SK-N-MC (cell line): ENCODE results near the gene SNX25.
"Not testable (repeated sequence)": the region's sequence is repeated elsewhere in the genome, so short reads cannot be mapped to it uniquely, and the experiment has no call there.

Experiments
- DNase-seq: peaks from one replicate; pipeline ENCODE4 v3.0.0-alpha.2; 2011; ENCODE audit warnings: low read depth, low spot score
- H3K27ac ChIP-seq: fragments of 200-600 bp; sonication (generic); 2 replicates; pipeline ENCODE4 v1.5.1; 2016; ENCODE audit warnings: mixed run types
- H3K36me3 ChIP-seq: fragments of 200-600 bp; sonication (generic); 2 replicates; pipeline ENCODE4 v1.6.1; 2017; ENCODE audit warnings: antibody characterized with exemption, low read length, mixed read lengths; ENCODE audit not compliant: insufficient read depth
- H3K4me3 ChIP-seq: fragments of 200-600 bp; sonication (generic); 2 replicates; pipeline ENCODE4 v1.5.1; 2016
- H3K9ac ChIP-seq: fragments of 200-600 bp; sonication (generic); 2 replicates; pipeline ENCODE4 v1.8.0; 2017; ENCODE audit warnings: mixed run types, mixed read lengths; ENCODE audit not compliant: insufficient read length
- H3K9me3 ChIP-seq: fragments of 200-600 bp; sonication (generic); 2 replicates; pipeline ENCODE4 v1.6.1; 2017; ENCODE audit warnings: low read depth, mild to moderate bottlenecking, antibody characterized with exemption, low read length, moderate library complexity, mixed read lengths
- EZH2 ChIP-seq: fragments of 200-600 bp; sonication (generic); IDR thresholded peaks from one replicate; pipeline ENCODE4 v1.6.1; 2017; ENCODE audit warnings: antibody characterized with exemption
- FOXP2 ChIP-seq: optimal IDR thresholded peaks from 2 replicates; pipeline ENCODE3; 2011; ENCODE audit warnings: mild to moderate bottlenecking, moderate library complexity; ENCODE audit not compliant: insufficient read depth; ENCODE audit errors: extremely low read length, control extremely low read depth
- POLR2AphosphoS5 ChIP-seq: IDR thresholded peaks from 2 replicates; pipeline ENCODE4 v1.6.1; 2012; ENCODE audit warnings: mild to moderate bottlenecking, low read depth, low read length, borderline replicate concordance

Gene SNX25

DNA sequence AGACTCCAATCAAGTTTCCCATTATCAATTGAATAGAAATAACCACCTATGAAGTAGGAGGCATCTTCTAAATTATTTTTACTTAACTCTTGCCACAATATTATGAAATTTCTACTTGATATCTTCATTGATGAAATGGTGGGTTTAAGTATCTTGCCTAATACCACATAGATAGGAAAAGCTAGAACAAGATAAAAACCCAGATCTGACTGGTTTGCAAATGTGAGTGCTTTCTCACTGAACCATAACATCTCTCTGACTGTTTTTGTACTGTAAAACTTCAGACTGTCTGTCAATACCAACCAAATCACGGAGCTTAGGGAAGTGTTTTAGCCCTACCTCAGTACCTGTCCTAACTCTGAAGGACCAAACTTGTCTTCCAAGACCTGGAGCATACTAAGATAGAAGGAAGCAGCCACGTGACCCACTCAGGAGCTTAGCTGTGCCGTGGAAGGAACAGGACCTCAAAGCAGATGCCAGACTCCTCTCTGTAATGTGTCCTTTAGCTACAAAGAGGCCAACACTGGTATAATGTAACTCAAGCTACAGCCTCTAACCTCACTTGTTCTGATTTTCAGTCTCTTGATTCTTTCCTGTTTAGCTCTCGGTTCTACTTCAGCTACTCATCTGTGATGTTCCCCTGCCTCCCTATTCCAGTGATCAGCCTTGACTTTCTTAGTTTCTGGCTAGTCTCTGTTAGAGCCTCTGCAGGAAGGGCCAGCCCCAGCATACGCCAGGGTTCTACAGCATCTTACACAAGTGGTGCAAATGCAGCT lies 101.9 kb downstream of the SNX25 start:
- no peak for TF ChIP-seq POLR2AphosphoS5
- no peak for TF ChIP-seq FOXP2
- no peak for TF ChIP-seq EZH2
- H3K4me3 ChIP-seq = no peak overlapping the region
- H3K9ac ChIP-seq = no peak overlapping the region
- no peak for DNase-seq
- H3K27ac ChIP-seq = no peak overlapping the region
- 0 out of 2 replicates have a peak, but pooled peaks cover 4% of the 10 kb centered on the region for H3K36me3 ChIP-seq
- H3K9me3 ChIP-seq = no peaks in the 10 kb centered on the region

DNA sequence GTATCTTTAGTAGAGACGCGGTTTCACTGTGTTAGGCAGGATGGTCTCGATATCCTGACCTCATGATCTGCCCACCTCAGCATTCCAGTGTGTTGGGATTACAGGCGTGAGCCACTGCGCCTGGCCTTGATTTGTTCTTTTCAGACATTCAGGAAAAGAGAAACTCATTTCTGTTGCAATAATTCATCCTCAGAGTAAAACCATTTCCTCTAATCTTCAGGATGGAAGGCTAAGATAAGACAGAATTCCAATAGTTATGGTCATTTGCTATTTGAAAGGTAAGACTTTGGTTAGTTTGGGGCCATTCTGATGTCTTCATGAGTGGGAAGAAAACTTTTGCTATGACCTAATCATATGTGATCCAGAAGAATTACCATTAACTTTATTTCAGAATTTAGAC lies 103.3 kb downstream of the SNX25 start:
- H3K4me3 ChIP-seq = no peak overlapping the region
- H3K9me3 ChIP-seq = no peaks in the 10 kb centered on the region
- TF ChIP-seq EZH2 (no peak), POLR2AphosphoS5 (no peak), FOXP2 (no peak)
- no peak overlapping the region for H3K9ac ChIP-seq
- no peak overlapping the region for H3K27ac ChIP-seq
- H3K36me3 ChIP-seq = 0 out of 2 replicates have a peak, but pooled peaks cover 4% of the 10 kb centered on the region
- DNase-seq = no peak

DNA sequence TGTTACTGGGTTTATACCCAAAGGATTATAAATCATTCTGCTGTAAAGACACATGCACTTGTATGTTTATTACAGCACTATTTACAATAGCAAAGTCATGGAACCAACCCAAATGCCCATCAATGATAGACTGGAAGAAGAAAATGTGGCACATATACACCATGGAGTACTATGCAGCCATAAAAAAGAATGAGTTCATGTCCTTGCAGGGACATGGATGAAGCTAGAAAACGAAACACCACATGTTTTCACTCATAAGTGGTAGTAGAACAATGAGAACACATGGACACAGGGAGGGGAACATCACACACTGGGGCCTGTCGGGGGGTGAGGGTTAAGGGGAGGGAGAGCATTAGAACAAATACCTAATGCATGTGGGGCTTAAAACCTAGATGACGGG lies 108.1 kb downstream of the SNX25 start:
- not testable (repeated sequence) for H3K4me3 ChIP-seq, H3K27ac ChIP-seq, H3K9ac ChIP-seq, H3K9me3 ChIP-seq, H3K36me3 ChIP-seq, DNase-seq

DNA sequence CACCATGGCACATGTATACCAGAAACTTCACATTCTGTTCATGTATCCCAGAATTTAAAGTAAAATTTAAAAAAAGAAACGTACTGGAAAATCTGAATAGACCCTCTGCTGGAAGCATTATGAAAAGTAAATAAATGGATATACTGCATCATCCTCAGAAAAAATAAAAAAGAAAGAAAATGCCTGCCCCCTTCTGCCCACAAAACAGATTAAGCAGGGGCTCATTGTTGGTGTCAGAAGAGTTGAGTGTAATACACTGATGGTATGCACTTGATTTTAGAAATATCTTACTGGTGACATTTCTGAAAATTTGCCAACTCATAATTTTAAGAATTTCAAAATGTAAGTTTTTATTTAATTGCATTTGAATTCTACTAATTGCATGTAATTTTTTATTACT lies 108.5 kb downstream of the SNX25 start:
- DNase-seq = no peak

DNA sequence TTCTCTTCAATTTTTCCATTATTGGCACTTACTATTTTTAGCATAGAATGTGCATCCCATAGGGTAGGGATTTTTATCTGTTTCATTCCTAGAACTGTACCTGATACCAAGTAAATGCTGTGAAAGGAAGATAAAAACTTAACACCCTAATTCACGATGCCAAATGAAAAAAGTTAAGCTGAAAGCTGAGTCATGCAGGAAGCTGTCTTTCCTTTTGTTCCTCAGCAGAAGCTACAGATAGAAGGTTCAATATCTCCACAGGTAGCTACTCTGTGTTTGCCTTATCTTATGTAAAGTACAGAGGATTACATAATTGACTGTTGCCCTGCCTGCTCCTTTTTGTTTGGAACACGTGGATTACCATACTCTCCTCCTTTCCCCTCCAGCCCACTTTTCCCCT lies 109.3 kb downstream of the SNX25 start:
- no peak overlapping the region for H3K4me3 ChIP-seq
- no peak for TF ChIP-seq EZH2
- 0 out of 2 replicates have a peak, but pooled peaks cover 2% of the 10 kb centered on the region for H3K9me3 ChIP-seq
- peaks cover under 1% of the 10 kb centered on the region; the same call in 1 of the 2 replicates for H3K36me3 ChIP-seq
- DNase-seq = no peak
- peak overlapping the region; percentile 67; the same call in 1 of the 2 replicates for H3K27ac ChIP-seq
- no peak overlapping the region for H3K9ac ChIP-seq

More for the DNA sequence above, 108.5 kb downstream of the SNX25 start:
- Histone ChIP-seq H3K27ac (no peak overlapping the region), H3K36me3 (no peaks in the 10 kb centered on the region; the same call in 1 of the 2 replicates), H3K9me3 (no peaks in the 10 kb centered on the region), H3K9ac (no peak overlapping the region), H3K4me3 (no peak overlapping the region)
- TF ChIP-seq POLR2AphosphoS5 = no peak
- TF ChIP-seq EZH2 = no peak
- no peak for TF ChIP-seq FOXP2

DNA sequence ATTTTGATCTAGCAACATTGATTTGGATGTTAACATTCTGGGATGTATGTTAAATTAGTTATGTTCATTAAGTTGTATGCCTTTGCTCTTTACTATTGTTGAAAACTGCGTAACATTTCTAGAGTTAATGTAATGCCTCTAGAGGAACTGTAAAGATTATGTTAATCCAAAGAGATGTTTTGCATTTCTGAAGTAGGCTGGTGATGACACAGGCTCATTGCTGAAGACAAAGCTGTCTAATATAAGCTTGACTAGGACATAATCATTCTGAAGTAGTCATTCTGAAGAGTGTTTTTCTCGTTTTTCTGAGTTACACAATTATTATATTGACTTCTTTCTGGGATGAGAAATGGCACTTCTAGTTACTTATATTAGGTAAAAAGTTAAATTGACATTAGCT lies 113.4 kb downstream of the SNX25 start:
- TF ChIP-seq POLR2AphosphoS5 (no peak), FOXP2 (no peak), EZH2 (no peak)
- no peak for DNase-seq
- H3K36me3 ChIP-seq = peaks cover 3% of the 10 kb centered on the region; the same call in 1 of the 2 replicates
- 0 out of 2 replicates have a peak, but pooled peaks cover 2% of the 10 kb centered on the region for H3K9me3 ChIP-seq
- no peak overlapping the region for H3K4me3 ChIP-seq
- H3K9ac ChIP-seq = no peak overlapping the region
- no peak overlapping the region for H3K27ac ChIP-seq

DNA sequence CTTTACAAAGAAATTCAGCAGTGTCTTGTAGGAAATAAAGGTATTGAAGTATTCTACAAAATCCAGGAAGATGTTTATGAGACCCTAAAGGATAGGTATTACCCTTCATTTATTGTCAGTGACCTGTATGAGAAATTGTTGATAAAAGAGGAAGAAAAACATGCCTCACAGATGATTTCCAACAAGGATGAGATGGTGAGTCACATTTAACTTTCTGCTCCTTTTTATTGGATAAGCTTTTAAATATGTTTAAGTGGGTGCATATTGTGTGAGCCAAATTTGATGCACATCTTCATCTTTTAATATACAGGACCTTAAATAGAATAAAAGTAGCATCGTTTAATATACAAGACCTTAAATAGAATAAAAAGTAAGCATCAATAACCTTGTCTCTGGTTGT lies 114.2 kb downstream of the SNX25 start:
- Histone ChIP-seq H3K27ac (no peak overlapping the region), H3K4me3 (no peak overlapping the region), H3K9me3 (0 out of 2 replicates have a peak, but pooled peaks cover 2% of the 10 kb centered on the region), H3K9ac (no peak overlapping the region), H3K36me3 (peaks cover 3% of the 10 kb centered on the region; the same call in 1 of the 2 replicates)
- TF ChIP-seq POLR2AphosphoS5 (no peak), EZH2 (no peak), FOXP2 (no peak)
- DNase-seq = no peak

DNA sequence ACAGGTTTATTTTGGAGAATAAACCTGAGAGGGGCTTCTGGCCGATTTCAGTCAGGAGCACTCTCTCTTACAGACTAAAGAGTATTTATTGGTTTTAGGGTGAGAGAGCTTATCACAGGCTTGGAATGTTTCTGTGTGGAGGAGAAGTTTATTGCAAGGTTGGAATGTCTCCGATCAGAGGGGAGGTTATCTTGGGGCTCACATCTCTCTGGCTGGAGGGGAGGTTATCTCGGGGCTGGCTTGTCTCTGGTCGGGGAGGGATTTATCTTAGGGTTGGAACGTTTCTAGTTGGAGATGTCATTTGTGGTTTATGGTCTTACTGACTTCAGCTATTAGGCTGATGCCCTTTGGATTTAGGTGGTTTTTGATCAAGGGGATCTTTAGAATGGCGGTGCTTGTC lies 115.0 kb downstream of the SNX25 start:
- not testable (repeated sequence) for H3K36me3 ChIP-seq, H3K9ac ChIP-seq, H3K9me3 ChIP-seq, DNase-seq, H3K27ac ChIP-seq, H3K4me3 ChIP-seq

DNA sequence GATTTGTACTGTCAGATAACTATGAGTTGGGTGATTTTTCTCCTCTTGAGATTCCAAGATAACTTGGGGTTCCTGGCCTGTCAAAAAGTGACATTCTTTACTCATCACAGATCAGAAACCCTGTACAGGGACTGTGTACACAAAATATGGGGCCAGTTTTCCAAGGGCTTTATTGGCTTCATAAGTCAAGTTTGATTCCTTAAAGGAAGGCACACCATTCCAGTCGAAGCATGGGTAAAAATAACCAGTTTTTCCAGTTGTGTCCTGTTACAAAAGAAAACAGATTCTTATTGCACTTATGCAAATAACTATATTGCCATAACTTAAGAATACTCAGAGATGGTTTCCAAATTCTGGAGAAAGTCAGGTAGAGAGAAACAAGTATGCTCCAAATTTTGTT lies 116.3 kb downstream of the SNX25 start:
- H3K9me3 ChIP-seq, H3K27ac ChIP-seq, H3K4me3 ChIP-seq, H3K9ac ChIP-seq, DNase-seq, H3K36me3 ChIP-seq: not testable (repeated sequence)
